Measurements from ENCODE around the gene C2orf92. TPM values are rescaled to one million over a fixed set of nuclear protein-coding genes. Genes with fewer than 3 reads are reported as not detected.
"Not testable (repeated sequence)": the region's sequence is repeated elsewhere in the genome, so short reads cannot be mapped to it uniquely, and the experiment has no call there.

The C2orf92 gene
- total and polyA plus RNA-seq, 2 donors (not counting 1 experiment from before 2014, with no cell fraction given) = 0.99 to 1.1 TPM

DNA sequence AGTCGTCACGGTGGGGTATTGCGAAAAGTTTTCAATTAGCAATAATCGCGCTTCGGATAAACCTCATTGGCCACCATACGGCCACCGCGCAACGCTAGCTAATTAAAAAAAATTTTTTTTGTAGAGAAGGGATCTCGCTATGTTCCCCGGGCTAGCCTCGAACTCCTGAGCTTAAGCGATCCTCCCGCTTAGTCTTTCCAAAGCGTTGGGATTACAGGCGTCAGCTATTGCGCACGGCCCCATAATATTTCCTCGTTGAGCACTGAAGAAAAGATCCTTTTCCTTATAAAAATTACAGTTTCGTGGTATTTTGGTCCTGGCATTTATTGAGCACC, 4.9 kb upstream of the C2orf92 start:
- Histone ChIP-seq H3K4me2 (ENCODE audit: extremely low read depth, insufficient read depth, low read length) (peak overlapping the region; percentile 49), H4K20me1 (ENCODE audit: control insufficient read depth, extremely low read depth, insufficient read depth, low read length) (no peaks in the 10 kb centered on the region), H3K4me1 (ENCODE audit: control insufficient read depth, extremely low read depth, insufficient read depth, low read length) (peaks cover 11% of the 10 kb centered on the region), H3K79me2 (ENCODE audit: control insufficient read depth, insufficient read depth, low read length) (peaks cover 28% of the 10 kb centered on the region), H3K27me3 (ENCODE audit: control insufficient read depth, insufficient read depth, low read length) (no peaks in the 10 kb centered on the region), H3K4me3 (replicated peaks in 1 of 4; ENCODE audit: control extremely low read depth in 1 of 4, insufficient read depth in 1 of 4, low read depth in 3 of 4, low read length in 4 of 4) (peak overlapping the region; percentile 36 to 80 (median 54)), H2AFZ (ENCODE audit: low read length) (peak overlapping the region; percentile 71), H3K27ac (ENCODE audit: insufficient read depth, low read length) (peak overlapping the region; percentile 97), H3K9ac (ENCODE audit: insufficient read depth, low read length) (peak overlapping the region; percentile 96), H3K9me3 (ENCODE audit: control insufficient read depth, insufficient read depth, low read depth, low read length) (no peaks in the 10 kb centered on the region), H3K36me3 (ENCODE audit: control insufficient read depth, insufficient read depth, low read length) (peaks cover 6% of the 10 kb centered on the region)
- DNase-seq (ENCODE audit: low read depth in 2 of 2) = no peak
- no peak for TF ChIP-seq EZH2 (IDR thresholded peaks at IDR 0.05; ENCODE audit: low read length, missing control alignments)
- TF ChIP-seq, protein P1, sequence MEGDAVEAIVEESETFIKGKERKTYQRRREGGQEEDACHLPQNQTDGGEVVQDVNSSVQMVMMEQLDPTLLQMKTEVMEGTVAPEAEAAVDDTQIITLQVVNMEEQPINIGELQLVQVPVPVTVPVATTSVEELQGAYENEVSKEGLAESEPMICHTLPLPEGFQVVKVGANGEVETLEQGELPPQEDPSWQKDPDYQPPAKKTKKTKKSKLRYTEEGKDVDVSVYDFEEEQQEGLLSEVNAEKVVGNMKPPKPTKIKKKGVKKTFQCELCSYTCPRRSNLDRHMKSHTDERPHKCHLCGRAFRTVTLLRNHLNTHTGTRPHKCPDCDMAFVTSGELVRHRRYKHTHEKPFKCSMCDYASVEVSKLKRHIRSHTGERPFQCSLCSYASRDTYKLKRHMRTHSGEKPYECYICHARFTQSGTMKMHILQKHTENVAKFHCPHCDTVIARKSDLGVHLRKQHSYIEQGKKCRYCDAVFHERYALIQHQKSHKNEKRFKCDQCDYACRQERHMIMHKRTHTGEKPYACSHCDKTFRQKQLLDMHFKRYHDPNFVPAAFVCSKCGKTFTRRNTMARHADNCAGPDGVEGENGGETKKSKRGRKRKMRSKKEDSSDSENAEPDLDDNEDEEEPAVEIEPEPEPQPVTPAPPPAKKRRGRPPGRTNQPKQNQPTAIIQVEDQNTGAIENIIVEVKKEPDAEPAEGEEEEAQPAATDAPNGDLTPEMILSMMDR (conservative IDR thresholded peaks at IDR 0.05 in 1 of 2, IDR thresholded peaks at IDR 0.05 in 1 of 2; ENCODE audit: low read depth in 1 of 2, low read length in 2 of 2) = no peak

DNA sequence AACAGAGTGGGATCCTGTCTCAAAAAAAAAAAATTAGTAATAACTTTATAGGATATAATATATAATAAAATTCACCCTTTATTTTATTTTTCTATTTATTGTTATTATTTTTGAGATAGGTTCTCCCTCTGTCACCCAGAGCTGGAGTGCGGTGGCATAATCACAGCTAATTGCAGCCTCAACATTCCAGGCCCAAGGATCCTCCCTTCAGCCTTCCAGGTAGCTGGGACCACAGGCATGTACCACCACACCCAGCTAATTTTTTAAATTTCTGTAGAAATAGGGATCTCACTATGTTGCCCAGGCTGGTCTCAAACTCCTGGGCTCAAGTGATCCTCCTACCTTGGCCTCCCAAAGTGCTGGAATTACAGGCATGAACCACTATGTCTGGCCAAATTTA, 958 bp downstream of the C2orf92 start:
- no peaks in the 10 kb centered on the region for H3K36me3 ChIP-seq (ENCODE audit: control insufficient read depth, insufficient read depth, low read length)
- no peak overlapping the region for H3K9ac ChIP-seq (ENCODE audit: insufficient read depth, low read length)
- H2AFZ ChIP-seq (ENCODE audit: low read length) = no peak overlapping the region
- no peaks in the 10 kb centered on the region for H3K9me3 ChIP-seq (ENCODE audit: control insufficient read depth, insufficient read depth, low read depth, low read length)
- no peak for DNase-seq (ENCODE audit: low read depth in 2 of 2)
- H3K4me2 ChIP-seq (ENCODE audit: extremely low read depth, insufficient read depth, low read length) = no peak overlapping the region
- H3K27me3 ChIP-seq (ENCODE audit: control insufficient read depth, insufficient read depth, low read length) = no peaks in the 10 kb centered on the region
- H3K4me3 ChIP-seq (replicated peaks in 1 of 4; ENCODE audit: control extremely low read depth in 1 of 4, insufficient read depth in 1 of 4, low read depth in 3 of 4, low read length in 4 of 4) = no peak overlapping the region
- H3K79me2 ChIP-seq (ENCODE audit: control insufficient read depth, insufficient read depth, low read length) = no peaks in the 10 kb centered on the region
- TF ChIP-seq, protein P1 (conservative IDR thresholded peaks at IDR 0.05 in 1 of 2, IDR thresholded peaks at IDR 0.05 in 1 of 2; ENCODE audit: low read depth in 1 of 2, low read length in 2 of 2) = no peak
- no peak for TF ChIP-seq EZH2 (IDR thresholded peaks at IDR 0.05; ENCODE audit: low read length, missing control alignments)
- no peaks in the 10 kb centered on the region for H4K20me1 ChIP-seq (ENCODE audit: control insufficient read depth, extremely low read depth, insufficient read depth, low read length)
- H3K27ac ChIP-seq (ENCODE audit: insufficient read depth, low read length) = no peak overlapping the region
- H3K4me1 ChIP-seq (ENCODE audit: control insufficient read depth, extremely low read depth, insufficient read depth, low read length) = no peaks in the 10 kb centered on the region

DNA sequence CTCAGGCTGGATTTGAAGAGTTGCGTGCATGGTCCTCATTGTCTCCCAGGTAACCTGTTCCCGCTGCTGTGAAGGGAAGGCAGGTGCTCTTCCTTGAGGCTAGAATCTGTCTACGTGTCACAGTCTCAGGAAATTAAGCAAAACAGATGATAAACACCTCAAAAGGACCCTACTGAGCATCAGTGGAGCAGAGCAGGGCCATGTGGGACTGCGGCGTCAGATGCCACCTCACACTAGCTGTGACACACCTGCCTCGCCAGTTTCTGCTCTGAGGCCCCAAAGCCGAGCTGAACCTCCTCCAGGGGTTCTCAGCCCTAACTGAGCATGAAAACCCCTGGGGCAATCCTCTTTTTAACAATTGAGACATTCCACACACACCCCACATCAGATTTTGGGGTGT, 2.0 kb downstream of the C2orf92 start:
- Histone ChIP-seq H3K79me2 (ENCODE audit: control insufficient read depth, insufficient read depth, low read length) (no peaks in the 10 kb centered on the region), H3K27me3 (ENCODE audit: control insufficient read depth, insufficient read depth, low read length) (no peaks in the 10 kb centered on the region), H3K27ac (ENCODE audit: insufficient read depth, low read length) (no peak overlapping the region), H4K20me1 (ENCODE audit: control insufficient read depth, extremely low read depth, insufficient read depth, low read length) (no peaks in the 10 kb centered on the region), H3K4me3 (replicated peaks in 1 of 4; ENCODE audit: control extremely low read depth in 1 of 4, insufficient read depth in 1 of 4, low read depth in 3 of 4, low read length in 4 of 4) (no peak overlapping the region), H3K36me3 (ENCODE audit: control insufficient read depth, insufficient read depth, low read length) (no peaks in the 10 kb centered on the region), H3K9ac (ENCODE audit: insufficient read depth, low read length) (no peak overlapping the region), H3K4me2 (ENCODE audit: extremely low read depth, insufficient read depth, low read length) (no peak overlapping the region), H3K4me1 (ENCODE audit: control insufficient read depth, extremely low read depth, insufficient read depth, low read length) (no peaks in the 10 kb centered on the region), H2AFZ (ENCODE audit: low read length) (no peak overlapping the region), H3K9me3 (ENCODE audit: control insufficient read depth, insufficient read depth, low read depth, low read length) (no peaks in the 10 kb centered on the region)
- TF ChIP-seq, protein P1 (conservative IDR thresholded peaks at IDR 0.05 in 1 of 2, IDR thresholded peaks at IDR 0.05 in 1 of 2; ENCODE audit: low read depth in 1 of 2, low read length in 2 of 2) = no peak
- TF ChIP-seq EZH2 (IDR thresholded peaks at IDR 0.05; ENCODE audit: low read length, missing control alignments) = no peak
- DNase-seq (ENCODE audit: low read depth in 2 of 2) = no peak

DNA sequence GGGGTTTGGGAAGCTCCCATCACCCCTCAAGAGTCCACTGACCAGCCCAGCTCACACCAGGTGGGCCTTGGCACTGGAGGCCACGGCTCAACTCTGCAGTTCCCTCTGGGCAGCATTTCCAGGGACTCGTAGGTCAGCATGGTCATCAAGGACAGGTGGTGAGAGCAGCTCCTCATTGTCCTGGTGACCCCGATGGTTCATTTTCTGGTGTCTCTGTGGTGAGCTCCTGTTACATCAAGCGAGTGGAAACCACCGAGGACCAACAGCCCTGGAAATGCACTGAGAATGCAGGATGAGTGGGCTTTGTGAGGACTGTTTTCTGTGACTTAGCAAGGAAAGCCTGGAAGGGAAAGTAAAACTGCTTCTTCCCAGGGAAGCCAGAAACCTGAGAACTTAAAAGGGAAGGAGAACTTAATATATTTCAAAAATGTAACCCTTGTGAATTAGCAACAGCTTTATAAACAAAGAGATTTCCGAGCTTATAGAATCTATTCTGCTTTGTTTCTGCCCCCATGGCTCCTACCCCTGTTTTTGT, 3.2 kb downstream of the C2orf92 start:
- not testable (repeated sequence) for H3K79me2 ChIP-seq (ENCODE audit: control insufficient read depth, insufficient read depth, low read length); H3K4me2 ChIP-seq (ENCODE audit: extremely low read depth, insufficient read depth, low read length); H3K4me3 ChIP-seq (replicated peaks in 1 of 4; ENCODE audit: control extremely low read depth in 1 of 4, insufficient read depth in 1 of 4, low read depth in 3 of 4, low read length in 4 of 4); H3K4me1 ChIP-seq (ENCODE audit: control insufficient read depth, extremely low read depth, insufficient read depth, low read length); H4K20me1 ChIP-seq (ENCODE audit: control insufficient read depth, extremely low read depth, insufficient read depth, low read length); H3K36me3 ChIP-seq (ENCODE audit: control insufficient read depth, insufficient read depth, low read length); H3K9ac ChIP-seq (ENCODE audit: insufficient read depth, low read length); DNase-seq (ENCODE audit: low read depth in 2 of 2); H2AFZ ChIP-seq (ENCODE audit: low read length); H3K9me3 ChIP-seq (ENCODE audit: control insufficient read depth, insufficient read depth, low read depth, low read length); H3K27ac ChIP-seq (ENCODE audit: insufficient read depth, low read length); H3K27me3 ChIP-seq (ENCODE audit: control insufficient read depth, insufficient read depth, low read length)

Data from fibroblast of lung (primary cell).